Tibial artery (tissue), 4 donors: ENCODE results near the gene PAFAH1B2.
A peak's percentile ranks its signal among the peaks of the same experiment; 100 is the strongest.

Source experiments
- DNase-seq, 2 donors: peaks; one replicate each; pipeline ENCODE4 v3.0.0-alpha.2; 2019
- H3K27ac ChIP-seq, 2 donors: fragments of 200-600 bp; sonication (generic) in 1 of 2; 1 replicate in 1 of 2; 2 replicates in 1 of 2; pipeline ENCODE4 v1.5.1; 2018 to 2019; ENCODE audit warnings: mild to moderate bottlenecking in 1 of 2
- H3K27me3 ChIP-seq, 2 donors: fragments of 200-600 bp; sonication (generic) in 1 of 2; one replicate each; pipeline versions ENCODE4 v1.5.1 to v1.6.0; 2016 to 2019
- H3K36me3 ChIP-seq, 3 donors: fragments of 200-600 bp; sonication (generic) in 2 of 3; one replicate each; pipeline ENCODE4 v1.5.1; 2016 to 2019; ENCODE audit warnings: mild to moderate bottlenecking in 2 of 3
- H3K4me1 ChIP-seq, 4 donors: fragments of 200-600 bp; sonication (generic) in 2 of 4; 1 replicate in 3 of 4; 2 replicates in 1 of 4; pipeline ENCODE4 v1.5.1; 2016 to 2019
- H3K4me3 ChIP-seq, 2 donors: fragments of 200-600 bp; sonication (generic) in 1 of 2; 1 replicate in 1 of 2; 2 replicates in 1 of 2; pipeline ENCODE4 v1.5.1; 2018 to 2019; ENCODE audit warnings: mild to moderate bottlenecking in 2 of 2
- H3K9me3 ChIP-seq, 3 donors: fragments of 200-600 bp; sonication (generic) in 1 of 3; one replicate each; pipeline ENCODE4 v1.5.1; 2016 to 2019
- CTCF ChIP-seq, 2 experiments: fragments of 200-600 bp in 1 of 2; fragments of 450-650 bp in 1 of 2; IDR thresholded peaks; one replicate each; pipeline ENCODE4 v1.5.1; 2017 to 2019; ENCODE audit warnings: antibody characterized with exemption in 2 of 2, mild to moderate bottlenecking in 1 of 2, moderate library complexity in 1 of 2
- intact Hi-C: fragments of 100-400 bp; cut with DNase I; formaldehyde crosslinking; loops from one replicate; pipeline ENCODE4 v1.15.0; 2023; ENCODE audit warnings: low total_unique reads

The PAFAH1B2 gene

GRCh38 chr11:117146521-117146920 lies 2.4 kb downstream of the PAFAH1B2 start:
- H3K4me1 ChIP-seq = peaks cover 0 to 62% (median 28%) of the 10 kb centered on the region in 4 donors
- no peaks in the 10 kb centered on the region for H3K9me3 ChIP-seq
- H3K4me3 ChIP-seq = peak overlapping the region in 1 of 2 donors; percentile 64
- peaks cover 0 to 13% (median 10%) of the 10 kb centered on the region in 3 donors for H3K36me3 ChIP-seq
- TF ChIP-seq CTCF (IDR thresholded peaks at IDR 0.05) = no peak
- peak overlapping the region in 1 of 2 donors; percentile 85 for H3K27ac ChIP-seq
- no peak for DNase-seq
- H3K27me3 ChIP-seq = no peaks in the 10 kb centered on the region
- intact Hi-C loops = no loop called here

- Histone ChIP-seq H3K9me3 (no peaks in the 10 kb centered on the region), H3K4me1 (peaks cover 0 to 73% (median 20%) of the 10 kb centered on the region in 4 donors), H3K36me3 (peaks cover 15 to 32% (median 24%) of the 10 kb centered on the region in 3 donors), H3K4me3 (no peak overlapping the region), H3K27ac (no peak overlapping the region), H3K27me3 (no peaks in the 10 kb centered on the region)
- DNase-seq = no peak
- intact Hi-C loops = no loop called here
- TF ChIP-seq CTCF (IDR thresholded peaks at IDR 0.05) = no peak
Observed at GRCh38 chr11:117152066-117152465, 8.0 kb downstream of the PAFAH1B2 start.

DNA sequence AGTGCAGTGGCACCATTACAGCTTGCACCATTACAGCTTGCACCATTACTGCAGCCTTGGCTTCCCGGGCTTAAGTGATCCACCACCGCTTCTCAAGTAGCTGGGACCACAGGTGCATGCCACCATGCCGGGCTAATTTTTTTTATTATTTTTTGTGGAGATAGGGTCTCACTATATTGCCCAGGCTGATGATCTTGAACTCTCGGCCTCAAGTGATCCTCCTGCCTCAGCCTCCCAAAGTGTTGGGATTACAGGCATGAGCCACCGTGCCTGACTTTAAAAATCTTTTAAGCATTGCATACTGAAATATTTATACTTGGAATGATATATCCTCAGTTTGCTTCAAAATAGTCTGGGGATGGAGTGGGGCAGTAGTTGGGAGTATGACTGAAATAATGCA lies 10.4 kb downstream of the PAFAH1B2 start:
- no peak overlapping the region for H3K27ac ChIP-seq
- H3K27me3 ChIP-seq = no peaks in the 10 kb centered on the region
- no peaks in the 10 kb centered on the region for H3K9me3 ChIP-seq
- intact Hi-C loops = no loop called here
- DNase-seq = no peak
- H3K36me3 ChIP-seq = peaks cover 15 to 29% (median 20%) of the 10 kb centered on the region in 3 donors
- TF ChIP-seq CTCF (IDR thresholded peaks at IDR 0.05) = no peak
- H3K4me3 ChIP-seq = no peak overlapping the region
- H3K4me1 ChIP-seq = peaks cover 0 to 54% (median 11%) of the 10 kb centered on the region in 4 donors

GRCh38 chr11:117157507-117157906 lies 13.4 kb downstream of the PAFAH1B2 start:
- no peaks in the 10 kb centered on the region for H3K9me3 ChIP-seq
- no peak overlapping the region for H3K4me3 ChIP-seq
- TF ChIP-seq CTCF (IDR thresholded peaks at IDR 0.05) = no peak
- no peak overlapping the region for H3K27ac ChIP-seq
- H3K4me1 ChIP-seq = peaks cover 0 to 25% (median 9%) of the 10 kb centered on the region in 4 donors
- intact Hi-C loops = no loop called here
- no peak for DNase-seq
- no peaks in the 10 kb centered on the region for H3K27me3 ChIP-seq
- H3K36me3 ChIP-seq = peaks cover 29 to 56% (median 38%) of the 10 kb centered on the region in 3 donors

- no peak for DNase-seq
- H3K4me1 ChIP-seq = peaks cover 0 to 20% (median 8%) of the 10 kb centered on the region in 4 donors
- intact Hi-C loops = no loop called here
- peaks cover 50 to 74% (median 55%) of the 10 kb centered on the region in 3 donors for H3K36me3 ChIP-seq
- H3K9me3 ChIP-seq = no peaks in the 10 kb centered on the region
- H3K27ac ChIP-seq = no peak overlapping the region
- H3K27me3 ChIP-seq = no peaks in the 10 kb centered on the region
- no peak overlapping the region for H3K4me3 ChIP-seq
- TF ChIP-seq CTCF (IDR thresholded peaks at IDR 0.05) = no peak
Observed at GRCh38 chr11:117159892-117160291, 15.8 kb downstream of the PAFAH1B2 start.

DNA sequence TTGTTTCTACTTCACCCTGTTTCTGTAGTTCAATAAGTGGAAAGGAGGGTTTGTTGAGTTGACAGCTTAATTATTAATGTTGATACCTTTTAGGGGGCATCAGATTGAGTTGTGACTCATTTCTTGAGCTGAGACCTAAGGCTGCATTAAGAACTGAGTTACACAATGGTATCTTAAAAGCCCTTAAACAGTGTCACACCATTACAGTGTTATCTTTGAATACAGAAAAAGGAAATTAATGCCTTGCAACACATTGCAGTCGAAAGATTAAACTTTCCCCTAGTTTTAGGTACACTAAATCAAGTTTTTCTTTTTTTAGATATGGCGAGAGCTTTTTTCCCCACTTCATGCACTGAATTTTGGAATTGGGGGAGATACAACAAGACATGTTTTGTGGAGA lies 16.7 kb downstream of the PAFAH1B2 start:
- Histone ChIP-seq H3K27ac (no peak overlapping the region), H3K36me3 (peaks cover 56 to 74% (median 57%) of the 10 kb centered on the region in 3 donors), H3K27me3 (no peaks in the 10 kb centered on the region), H3K9me3 (no peaks in the 10 kb centered on the region), H3K4me3 (no peak overlapping the region), H3K4me1 (peaks cover 0 to 16% (median 6%) of the 10 kb centered on the region in 4 donors)
- intact Hi-C loops = no loop called here
- no peak for DNase-seq
- no peak for TF ChIP-seq CTCF (IDR thresholded peaks at IDR 0.05)
